Activated CD8-positive, alpha-beta memory T cell treated with anti-CD3 and anti-CD28 coated beads for 36 hours (primary cell): ENCODE results near the gene TNFAIP3. TPM values are rescaled to one million over a fixed set of nuclear protein-coding genes. Genes with fewer than 3 reads are reported as not detected.

Experiments used
- CTCF ChIA-PET: fragments of 350-600 bp; sonication (Branson Sonifier 250); formaldehyde crosslinking; loops from one replicate; lab custom pipeline; 2021; ENCODE audit warnings: antibody characterized with exemption; lab: Charles Lee
- POLR2A ChIA-PET: fragments of 350-600 bp; sonication (Branson Sonifier 250); formaldehyde crosslinking; loops from one replicate; lab custom pipeline; 2021; ENCODE audit warnings: antibody characterized with exemption; lab: Charles Lee
- total RNA-seq, 2 experiments: library from RNA; stranded (reverse); gene quantifications; one replicate each; pipeline ENCODE4 v1.2.3, GENCODE V29; 2021

The TNFAIP3 gene
- total RNA-seq, 2 experiments from 2014 or later: 229 to 232 TPM

DNA sequence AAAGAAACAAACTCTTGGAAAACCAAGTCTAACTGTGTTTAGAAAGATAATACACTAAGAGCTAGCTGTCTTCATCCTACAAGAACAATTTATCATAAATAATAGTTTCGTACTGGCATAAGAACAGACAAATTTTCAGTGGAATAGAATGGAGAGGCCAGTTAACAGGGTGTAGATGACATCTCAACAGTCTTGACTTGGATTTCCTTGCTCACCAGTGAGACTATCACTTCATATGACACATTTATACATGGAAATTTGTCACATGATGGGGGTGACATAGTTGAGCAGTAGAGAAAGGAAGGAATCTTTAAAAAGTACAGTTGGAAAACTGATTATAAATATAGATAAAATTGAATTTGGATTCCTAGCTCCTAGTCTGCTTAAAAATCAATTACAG lies 35.6 kb downstream of the TNFAIP3 start:
- CTCF ChIA-PET: interaction anchor here (0.9 to 1.2 kb wide), 3 partner anchors 12 to 194 kb away, joined by 3 to 5 read pairs (median 3); no protein-coding TSS in a partner anchor
- POLR2A ChIA-PET: interaction anchor here (0.7 kb wide), 1 partner anchor 32 kb away, joined by 3 read pairs; no protein-coding TSS in a partner anchor

DNA sequence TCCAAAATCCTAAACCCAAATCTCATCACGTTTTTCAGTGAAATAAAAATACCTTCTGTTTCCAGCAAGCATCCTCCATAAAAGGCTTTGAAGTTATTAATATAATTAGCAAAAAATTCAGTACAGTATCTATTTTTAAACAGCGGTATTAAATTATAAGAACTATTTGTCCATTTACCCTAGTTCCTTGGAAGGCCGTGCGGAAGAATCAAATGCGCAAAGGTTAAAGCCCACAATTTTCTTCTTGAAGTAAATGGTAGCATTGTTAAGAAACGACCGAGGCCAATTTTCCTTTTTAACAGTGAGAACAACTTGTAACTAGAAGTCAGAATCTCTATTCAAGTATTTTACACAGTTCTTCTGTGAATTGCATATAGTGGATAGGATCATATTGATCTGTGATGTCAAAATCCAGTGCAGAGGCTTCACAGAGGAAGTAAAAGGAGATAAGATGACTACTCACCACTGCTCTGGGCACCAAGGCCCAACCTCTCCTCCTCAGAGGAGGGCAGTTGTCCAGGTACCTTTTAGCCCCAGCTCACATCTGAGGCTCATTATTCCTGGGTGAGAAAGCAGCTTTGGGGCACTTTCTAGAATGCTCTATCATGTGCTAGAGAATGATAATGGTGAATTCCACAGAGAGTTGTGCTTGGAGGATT lies 36.3 kb downstream of the TNFAIP3 start:
- ChIA-PET POLR2A (interaction anchor here (0.7 to 1.0 kb wide), 2 partner anchors 24 to 75 kb away, joined by 3 read pairs; no protein-coding TSS in a partner anchor), CTCF (interaction anchor here (0.9 to 1.0 kb wide), 2 partner anchors 18 to 195 kb away, joined by 3 read pairs; no protein-coding TSS in a partner anchor)

DNA sequence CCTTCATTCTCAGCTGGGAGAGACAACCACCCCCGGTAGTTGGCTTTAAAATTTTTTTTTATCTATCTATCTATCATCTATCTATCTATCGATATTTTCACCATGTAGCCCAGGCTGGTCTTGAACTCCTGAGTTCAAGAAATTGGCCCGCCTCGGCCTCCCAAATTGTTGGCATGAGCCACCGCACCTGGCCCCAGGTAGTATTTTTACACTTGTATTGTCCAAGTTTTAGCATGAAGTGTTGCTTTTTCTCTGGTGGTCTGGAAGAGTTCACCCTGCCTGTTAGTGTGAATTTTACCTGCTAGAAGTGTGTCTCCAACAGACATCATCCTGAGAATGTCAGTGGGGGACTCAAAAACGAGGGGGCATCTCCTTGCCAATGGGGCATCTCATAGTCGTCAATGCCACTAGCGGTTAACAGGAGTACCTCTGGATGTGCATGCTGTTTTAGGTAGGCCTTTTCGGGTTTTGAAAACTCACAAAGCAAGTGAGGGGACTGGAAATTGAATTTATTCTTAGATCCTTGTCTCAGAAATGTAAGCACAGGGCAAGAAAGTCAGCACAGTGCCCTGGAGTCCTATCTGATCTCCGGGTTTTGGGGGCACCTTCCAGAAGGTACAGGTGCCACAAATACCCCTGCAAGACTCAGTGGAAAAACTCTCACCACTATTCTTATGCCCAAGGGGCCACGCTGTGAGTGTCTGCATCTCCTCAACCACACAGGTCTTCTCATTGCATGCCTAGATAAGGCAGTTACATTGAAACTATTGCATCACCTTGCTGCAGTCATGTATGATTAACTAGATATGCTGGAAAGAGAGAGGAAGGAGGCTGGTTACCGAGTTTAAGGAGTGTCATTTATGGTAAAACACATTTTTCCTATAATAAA lies 37.1 kb downstream of the TNFAIP3 start:
- POLR2A ChIA-PET: interaction anchor here (0.7 to 1.0 kb wide), 2 partner anchors 24 to 76 kb away, joined by 3 read pairs; no protein-coding TSS in a partner anchor

DNA sequence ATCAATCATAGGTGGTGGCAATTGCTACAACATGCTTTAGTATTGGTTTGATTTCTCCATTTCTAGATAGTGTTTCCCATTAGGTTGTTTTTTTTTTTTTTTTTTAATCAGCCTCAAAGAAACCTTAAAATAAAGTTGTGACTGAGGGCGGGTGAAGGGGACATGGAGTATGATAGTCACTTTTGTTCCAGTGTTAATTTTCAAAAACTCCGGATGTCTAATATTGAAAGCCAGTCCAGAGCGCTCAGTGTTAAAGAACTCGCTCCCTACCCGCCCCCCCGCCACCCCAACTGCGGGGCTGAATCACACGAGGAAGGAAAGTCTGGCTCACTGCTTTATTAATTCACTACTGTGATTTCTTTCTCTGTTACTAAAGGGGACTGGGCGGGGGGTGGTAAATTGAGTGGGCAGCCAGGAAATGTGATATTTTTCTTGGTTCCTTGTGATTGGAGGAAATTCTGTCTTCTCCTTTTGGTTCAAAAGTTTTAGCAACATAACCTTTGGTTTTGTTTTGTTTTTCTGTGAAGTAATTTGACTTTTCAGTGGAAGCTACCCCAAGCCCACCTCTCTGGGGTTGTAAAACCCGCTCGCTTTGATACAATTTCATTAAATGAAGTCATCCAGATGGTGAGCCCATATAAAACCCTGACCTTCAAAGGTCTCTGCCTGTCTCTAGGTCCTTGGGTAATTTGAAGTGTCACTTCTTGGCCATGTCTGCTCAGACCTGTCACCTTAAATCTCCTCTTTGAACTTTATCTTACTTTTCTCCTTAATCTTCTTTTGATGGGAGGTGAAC lies 38.0 kb downstream of the TNFAIP3 start:
- ChIA-PET CTCF (interaction anchor here (1.6 kb wide), 1 partner anchor 35 kb away, joined by 8 read pairs; no protein-coding TSS in a partner anchor), POLR2A (no interaction called here)

More for the DNA sequence above, 37.1 kb downstream of the TNFAIP3 start:
- CTCF ChIA-PET: no interaction called here

DNA sequence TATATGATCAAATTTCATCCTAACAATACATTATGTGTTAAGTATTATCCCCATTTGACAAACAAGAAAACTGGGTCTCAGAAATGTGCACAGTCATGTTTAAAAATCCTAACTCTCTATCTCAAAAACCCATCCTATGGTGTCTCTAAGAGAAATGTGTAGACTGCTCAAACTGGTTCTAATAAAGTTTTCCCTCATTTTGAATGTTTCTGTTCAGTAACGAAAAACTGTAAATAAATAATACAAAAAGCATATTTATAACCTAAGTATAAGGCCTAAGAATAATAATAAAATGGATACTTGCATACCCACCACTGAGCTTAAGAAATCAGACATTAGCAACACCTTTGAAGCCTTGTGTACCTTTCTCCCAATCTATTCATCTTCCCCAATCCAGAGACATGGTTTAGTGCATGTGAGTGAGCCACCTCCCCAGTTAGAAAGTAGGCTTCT lies 39.0 kb downstream of the TNFAIP3 start:
- ChIA-PET CTCF (interaction anchor here (1.6 kb wide), 1 partner anchor 34 kb away, joined by 8 read pairs; no protein-coding TSS in a partner anchor), POLR2A (no interaction called here)

DNA sequence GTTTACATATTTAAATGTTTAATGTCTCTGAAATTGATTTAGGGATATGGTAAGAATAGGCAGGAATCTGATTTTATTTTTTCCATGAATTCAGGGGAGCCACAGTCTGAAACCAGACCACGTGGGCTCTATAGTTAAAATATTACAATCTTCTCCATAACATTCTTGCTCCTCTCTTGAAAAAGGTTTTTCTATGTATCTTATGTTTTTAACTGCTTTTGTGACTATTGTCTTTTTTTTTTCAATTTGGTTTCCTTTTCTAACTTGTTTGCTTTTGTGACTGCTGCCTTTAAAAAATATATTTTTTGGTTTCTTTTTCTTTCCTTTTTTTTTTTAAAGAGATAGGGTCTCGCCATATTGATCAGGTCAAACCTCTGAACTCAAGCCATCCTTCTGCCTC lies 40.1 kb downstream of the TNFAIP3 start:
- ChIA-PET POLR2A (no interaction called here), CTCF (no interaction called here)

DNA sequence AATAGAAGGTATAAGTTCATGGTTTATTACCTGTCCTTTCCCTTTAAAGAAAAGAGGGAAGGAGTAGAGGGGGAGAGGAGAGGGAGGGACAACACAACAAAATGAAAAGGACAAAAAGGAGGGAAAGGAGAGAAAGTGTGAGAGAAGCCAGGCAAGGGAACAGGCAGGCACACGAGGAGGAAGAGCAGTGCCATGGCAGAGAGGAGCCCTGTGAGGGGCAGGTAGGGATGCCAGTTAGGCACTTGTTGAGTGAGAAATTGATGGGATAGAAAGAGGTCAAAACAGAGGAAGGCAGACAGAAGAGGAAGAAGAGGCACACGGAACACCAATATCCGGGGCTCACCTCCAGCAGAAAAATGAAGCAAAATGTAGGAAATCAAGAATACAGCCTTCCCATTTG lies 42.5 kb downstream of the TNFAIP3 start:
- POLR2A ChIA-PET: no interaction called here
- CTCF ChIA-PET: no interaction called here

DNA sequence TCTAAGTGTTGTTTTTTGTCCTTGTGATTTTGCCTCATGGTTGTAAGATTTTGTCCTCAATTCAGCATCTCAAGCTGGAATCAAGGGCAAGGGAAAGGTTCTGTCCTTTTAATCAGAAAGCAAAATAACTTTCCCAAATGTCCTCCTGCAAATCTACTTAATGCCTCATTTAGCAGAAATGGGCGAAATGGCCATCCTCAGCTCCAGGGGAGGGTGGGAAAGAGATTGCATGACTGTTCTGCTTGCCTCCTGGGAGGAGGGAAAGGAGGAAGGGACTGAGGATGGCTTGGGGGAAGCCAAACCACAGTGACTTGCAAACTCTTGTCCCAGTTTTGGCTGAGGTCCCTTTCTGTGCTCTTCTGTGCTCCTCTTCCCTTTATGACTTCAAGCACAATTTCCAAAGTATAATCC lies 43.4 kb downstream of the TNFAIP3 start:
- ChIA-PET CTCF (interaction anchor here (1.7 kb wide), 1 partner anchor 15 kb away, joined by 5 read pairs; no protein-coding TSS in a partner anchor), POLR2A (no interaction called here)

DNA sequence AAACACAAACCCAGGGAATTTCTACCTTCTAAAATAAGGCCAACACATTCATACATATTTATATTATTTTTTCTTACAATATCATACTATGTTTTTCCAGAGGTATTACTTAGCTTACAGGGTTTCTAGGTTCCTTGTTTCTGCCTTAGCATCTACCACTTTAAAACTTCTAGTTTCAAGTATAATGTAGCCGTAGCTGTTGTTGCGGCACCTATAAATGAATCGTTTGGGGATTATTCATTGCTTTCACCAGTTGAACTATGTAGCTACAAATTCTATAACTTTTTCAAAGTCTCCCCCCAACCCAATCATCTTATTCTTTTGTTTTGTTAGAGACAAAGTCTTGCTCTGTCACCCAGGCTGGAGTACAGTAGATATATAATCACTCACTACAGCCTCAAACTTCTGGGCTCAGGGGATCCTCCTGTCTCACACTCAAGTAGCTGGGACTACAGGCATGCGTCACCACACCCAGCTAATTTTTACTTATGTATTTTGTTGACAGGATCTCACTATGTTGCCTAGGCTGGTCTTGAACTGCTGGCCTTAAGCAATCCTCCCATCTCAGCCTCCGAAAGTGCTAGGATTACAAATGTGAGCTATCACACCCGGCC lies 43.9 kb downstream of the TNFAIP3 start:
- CTCF ChIA-PET: interaction anchor here (1.1 to 1.7 kb wide), 2 partner anchors 15 to 36 kb away, joined by 4 to 5 read pairs; no protein-coding TSS in a partner anchor

DNA sequence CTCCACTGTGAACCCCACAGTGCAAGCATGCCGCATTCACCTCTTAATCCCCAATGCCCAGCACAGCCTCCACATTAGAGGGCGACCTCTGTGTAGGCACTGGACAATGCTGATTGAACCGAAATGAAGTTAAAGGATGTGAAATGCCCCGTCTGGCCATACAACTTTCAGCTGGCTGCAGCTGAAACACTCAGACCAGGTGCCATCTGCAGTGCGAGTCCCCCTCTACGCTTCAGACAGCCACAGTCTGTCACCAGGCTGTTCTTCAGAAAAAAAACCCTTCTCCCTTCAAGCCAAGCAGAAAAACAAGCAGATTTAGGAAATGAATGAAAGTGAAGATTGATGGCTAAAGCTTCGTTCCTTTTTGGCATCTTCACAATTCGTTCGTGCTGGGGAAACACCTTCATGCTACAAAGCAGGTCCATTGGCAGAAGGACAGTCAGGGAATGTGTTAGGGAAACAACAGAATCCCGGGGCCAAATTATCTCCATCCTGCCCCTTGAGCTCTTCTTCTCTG lies 44.7 kb downstream of the TNFAIP3 start:
- POLR2A ChIA-PET: no interaction called here

More for the DNA sequence above, 43.9 kb downstream of the TNFAIP3 start:
- POLR2A ChIA-PET: no interaction called here

DNA sequence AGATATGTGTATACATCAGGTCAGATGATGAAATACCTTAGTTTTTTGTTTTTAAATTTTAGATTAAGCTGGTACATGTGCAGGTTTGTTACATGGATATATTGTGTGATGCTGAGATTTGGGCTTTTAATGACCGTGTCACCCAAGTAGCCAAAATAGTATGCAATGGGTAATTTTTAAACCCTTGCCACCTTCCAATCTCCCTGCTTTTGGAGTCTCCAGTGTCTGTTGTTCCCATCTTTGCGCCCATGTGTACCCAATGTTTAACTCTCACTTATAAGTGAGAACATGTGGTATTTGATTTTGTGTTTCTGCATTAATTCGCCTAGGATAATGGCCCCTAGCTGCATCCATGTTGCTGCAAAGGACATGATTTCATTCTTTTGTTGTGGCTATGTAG lies 45.8 kb downstream of the TNFAIP3 start:
- ChIA-PET CTCF (no interaction called here), POLR2A (no interaction called here)

More for the DNA sequence above, 44.7 kb downstream of the TNFAIP3 start:
- CTCF ChIA-PET: interaction anchor here (1.1 to 1.7 kb wide), 2 partner anchors 14 to 37 kb away, joined by 4 to 5 read pairs; no protein-coding TSS in a partner anchor

DNA sequence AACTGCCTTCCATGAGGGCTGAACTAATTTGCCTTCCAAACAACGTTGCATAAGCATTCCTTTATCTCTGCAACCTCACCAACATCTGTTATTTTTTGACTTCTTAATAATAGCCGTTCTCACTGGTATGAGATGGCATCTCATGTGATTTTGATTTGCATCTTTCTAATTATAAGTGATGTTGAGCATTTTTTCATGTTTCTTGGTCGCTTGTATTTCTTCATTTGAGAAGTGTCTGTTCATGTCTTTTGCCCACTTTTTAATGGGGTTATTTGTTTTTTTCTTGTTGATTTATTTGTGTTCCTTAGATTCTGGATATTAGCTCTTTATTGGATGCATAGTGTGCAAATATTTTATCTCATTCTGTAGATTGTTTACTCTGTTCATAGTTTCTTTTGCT lies 46.4 kb downstream of the TNFAIP3 start:
- POLR2A ChIA-PET: no interaction called here

DNA sequence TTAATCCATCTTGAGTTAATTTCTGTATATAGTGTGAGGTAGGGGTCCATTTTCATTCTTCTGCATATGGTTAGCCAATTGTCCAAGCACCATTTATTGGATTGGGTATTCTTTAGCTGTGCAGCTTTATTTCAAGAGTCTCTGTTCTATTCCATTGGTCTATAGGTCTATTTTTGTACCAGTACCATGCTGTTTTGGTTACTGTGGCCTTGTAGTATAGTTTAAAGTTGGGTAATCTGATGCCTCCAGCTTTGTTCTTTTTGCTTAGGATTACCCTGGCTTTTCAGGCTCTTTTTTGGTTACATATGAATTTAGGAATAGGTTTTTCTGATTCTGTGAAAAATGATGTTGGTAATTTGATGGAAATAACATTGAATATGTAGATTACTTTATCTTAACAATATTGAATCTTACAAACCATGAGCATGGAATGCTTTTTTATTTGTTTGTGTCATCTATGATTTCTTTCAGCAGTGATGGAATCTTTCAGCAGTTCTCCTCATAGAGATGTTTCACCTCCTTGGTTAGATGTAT lies 47.0 kb downstream of the TNFAIP3 start:
- POLR2A ChIA-PET: no interaction called here
- CTCF ChIA-PET: no interaction called here

More for the DNA sequence above, 46.4 kb downstream of the TNFAIP3 start:
- CTCF ChIA-PET: no interaction called here

DNA sequence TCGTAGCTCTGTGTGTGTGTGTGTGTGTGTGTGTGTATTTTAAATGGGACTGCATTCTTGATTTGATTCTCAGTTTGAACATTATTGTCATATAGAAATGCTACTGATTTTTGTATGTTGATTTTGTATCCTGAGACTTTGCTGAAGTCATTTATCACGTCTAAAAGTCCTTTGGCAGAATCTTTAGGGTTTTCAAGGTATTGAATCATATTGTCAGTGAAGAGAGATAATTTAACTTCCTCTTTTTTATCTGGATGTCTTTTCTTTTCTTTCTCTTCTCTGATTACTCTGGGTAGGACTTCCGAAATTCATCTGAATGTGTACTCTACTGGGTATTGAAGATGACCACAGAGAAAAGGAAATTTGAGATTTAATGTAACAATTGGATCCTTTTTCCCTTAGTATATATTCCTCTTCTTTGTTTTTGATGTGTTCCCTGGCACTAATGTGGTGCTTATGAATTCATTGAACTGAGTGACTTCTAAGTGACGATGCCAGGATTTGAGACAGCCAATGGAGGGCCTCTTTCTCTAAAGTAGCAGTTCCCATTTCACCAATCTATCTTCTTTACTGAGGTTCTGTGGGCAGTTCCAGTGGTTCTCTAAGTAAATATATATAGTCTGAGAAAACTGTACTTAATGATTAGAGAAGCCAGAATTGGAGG lies 47.6 kb downstream of the TNFAIP3 start:
- ChIA-PET CTCF (no interaction called here), POLR2A (no interaction called here)

DNA sequence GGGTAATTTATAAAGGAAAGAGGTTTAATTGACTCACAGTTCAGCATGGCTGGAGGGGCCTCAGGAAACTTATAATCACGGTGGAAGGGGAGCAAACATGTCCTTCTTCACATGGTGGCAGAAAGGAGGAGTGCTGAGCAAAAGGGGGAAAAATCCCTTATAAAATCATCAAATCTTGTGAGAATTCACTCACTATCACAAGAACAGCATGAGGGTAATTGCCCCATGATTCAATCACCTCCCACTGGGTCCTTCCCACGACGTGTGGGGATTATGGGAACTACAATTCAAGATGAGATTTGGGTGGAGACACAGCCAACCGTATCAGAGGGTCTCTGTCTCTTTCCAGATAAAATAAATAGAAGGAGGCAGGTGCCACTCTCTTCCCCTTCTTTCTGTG lies 48.7 kb downstream of the TNFAIP3 start:
- ChIA-PET POLR2A (no interaction called here), CTCF (no interaction called here)

DNA sequence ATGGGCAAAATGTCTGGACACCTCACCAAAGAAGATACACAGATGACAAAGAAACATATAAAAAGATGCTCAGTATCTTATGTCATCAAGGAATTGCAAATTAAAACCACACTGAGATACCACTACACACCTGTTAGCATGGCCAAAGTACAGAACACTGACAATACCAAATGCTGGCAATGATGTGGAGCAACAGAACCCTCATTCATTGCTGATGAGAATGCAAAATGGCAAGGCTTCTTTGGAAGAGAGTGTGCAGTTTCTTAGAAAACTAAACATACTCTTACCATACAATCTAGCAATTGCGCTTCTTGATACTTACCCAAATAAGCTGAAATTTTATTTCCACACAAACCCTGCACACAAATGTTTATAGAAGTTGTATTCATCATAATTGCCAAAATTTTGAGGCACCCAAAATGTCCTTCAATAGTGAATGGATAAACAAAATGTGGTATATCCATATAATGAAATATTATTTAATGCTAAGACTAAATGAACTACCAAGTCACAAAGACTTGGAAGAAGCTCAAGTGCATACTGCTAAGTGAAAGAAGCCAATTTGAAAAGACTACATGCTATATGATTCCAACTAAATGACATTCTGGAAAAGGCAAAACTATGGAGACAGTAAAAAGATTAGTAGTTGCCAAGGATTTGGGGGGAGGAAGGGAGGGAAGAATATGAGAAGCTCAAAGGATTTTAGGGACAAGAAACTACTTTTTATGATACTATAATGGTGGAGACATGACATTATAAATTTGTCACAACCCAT lies 50.7 kb downstream of the TNFAIP3 start:
- POLR2A ChIA-PET: no interaction called here
- CTCF ChIA-PET: interaction anchor here (0.8 kb wide), 1 partner anchor 22 kb away, joined by 3 read pairs; no protein-coding TSS in a partner anchor

DNA sequence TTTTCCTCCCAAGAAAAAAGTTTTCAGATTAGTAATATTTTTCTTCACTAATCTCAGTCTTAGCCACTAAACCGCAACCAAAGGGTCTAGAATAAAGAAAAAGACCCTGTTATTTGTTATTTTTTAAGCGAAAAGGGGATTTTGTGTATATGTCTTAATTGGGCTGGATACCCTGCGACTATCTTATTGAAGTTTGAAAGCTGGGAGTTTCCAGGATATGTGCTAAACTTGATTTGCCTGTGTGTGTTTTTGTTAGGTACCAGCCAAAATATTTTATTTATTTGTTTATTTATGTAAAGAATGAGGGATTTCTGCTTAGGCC lies 52.4 kb downstream of the TNFAIP3 start:
- POLR2A ChIA-PET: no interaction called here
- CTCF ChIA-PET: interaction anchor here (0.6 kb wide), 1 partner anchor 215 kb away, joined by 3 read pairs; no protein-coding TSS in a partner anchor
